ENCODE results near the gene TMEM165.

DNA sequence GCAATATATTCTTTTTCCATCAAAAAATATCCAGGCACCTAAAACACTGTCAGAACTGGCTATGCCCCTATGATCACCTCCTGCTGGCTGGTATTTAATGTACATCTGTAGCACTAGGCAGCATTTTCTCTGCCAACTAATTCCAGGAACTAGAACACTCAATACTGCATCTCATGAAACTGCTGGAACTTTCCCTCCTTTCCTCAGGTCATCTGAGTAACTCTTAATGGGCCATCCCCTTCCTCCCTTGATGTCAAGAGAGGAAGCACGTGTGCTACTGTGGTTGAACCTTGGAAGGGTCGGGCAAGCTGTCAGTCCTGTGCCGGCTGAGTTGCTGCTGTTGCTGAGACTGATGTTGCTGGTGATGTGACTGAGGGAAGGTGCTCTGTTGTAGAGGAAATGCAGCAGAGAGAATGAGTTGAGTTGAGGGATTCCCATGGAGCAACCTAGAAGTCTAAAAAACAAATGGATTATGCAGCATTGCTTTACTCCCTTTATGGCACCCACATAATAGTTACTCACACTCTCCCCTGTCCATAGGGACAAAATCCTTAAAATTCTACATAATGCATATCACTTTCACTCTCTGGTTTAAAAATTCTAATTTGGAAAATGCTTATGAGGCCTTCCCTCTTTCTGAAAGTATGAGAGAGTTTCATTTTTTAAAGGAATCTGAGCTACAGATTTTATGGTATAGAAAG is 39.5 kb downstream of the TMEM165 start:
- TF ChIP-seq POLR2A (IDR thresholded peaks at IDR 0.05) (no peak), CTCF (IDR thresholded peaks at IDR 0.05) (peak in 1 of 5 experiments; percentile 12)

All from tibial nerve (tissue), 3 donors.